Stomach smooth muscle (tissue), 2 donors: ENCODE results near the gene GOLGA6L2.
"Not testable (repeated sequence)": the region's sequence is repeated elsewhere in the genome, so short reads cannot be mapped to it uniquely, and the experiment has no call there.

Source experiments
- H3K27ac ChIP-seq: one replicate; pipeline ENCODE4 v1.7.0; 2013; ENCODE audit warnings: mild to moderate bottlenecking, low read length, inconsistent platforms
- H3K27me3 ChIP-seq, 2 donors: one replicate each; pipeline ENCODE4 v1.7.0; 2013; ENCODE audit warnings: low read length in 2 of 2; ENCODE audit not compliant: insufficient read depth in 2 of 2, control insufficient read depth in 1 of 2
- H3K36me3 ChIP-seq, 2 donors: one replicate each; pipeline ENCODE4 v1.7.0; 2013; ENCODE audit warnings: low read length in 2 of 2; ENCODE audit not compliant: control insufficient read depth in 2 of 2, insufficient read depth in 2 of 2
- H3K4me1 ChIP-seq: one replicate; pipeline ENCODE4 v1.7.0; 2013; ENCODE audit warnings: low read length; ENCODE audit not compliant: control insufficient read depth, insufficient read depth
- H3K4me3 ChIP-seq, 2 donors: one replicate each; pipeline ENCODE4 v1.7.0; 2013; ENCODE audit warnings: low read length in 2 of 2
- H3K9ac ChIP-seq, 2 donors: one replicate each; pipeline ENCODE4 v1.7.0; 2013; ENCODE audit warnings: low read length in 2 of 2, mild to moderate bottlenecking in 1 of 2
- H3K9me3 ChIP-seq, 2 donors: one replicate each; pipeline ENCODE4 v1.7.0; 2013; ENCODE audit warnings: low read length in 2 of 2; ENCODE audit not compliant: control insufficient read depth in 2 of 2
- donor health status: healthy.
- donor health status: Pancreatic carcinoma.

Gene GOLGA6L2

DNA sequence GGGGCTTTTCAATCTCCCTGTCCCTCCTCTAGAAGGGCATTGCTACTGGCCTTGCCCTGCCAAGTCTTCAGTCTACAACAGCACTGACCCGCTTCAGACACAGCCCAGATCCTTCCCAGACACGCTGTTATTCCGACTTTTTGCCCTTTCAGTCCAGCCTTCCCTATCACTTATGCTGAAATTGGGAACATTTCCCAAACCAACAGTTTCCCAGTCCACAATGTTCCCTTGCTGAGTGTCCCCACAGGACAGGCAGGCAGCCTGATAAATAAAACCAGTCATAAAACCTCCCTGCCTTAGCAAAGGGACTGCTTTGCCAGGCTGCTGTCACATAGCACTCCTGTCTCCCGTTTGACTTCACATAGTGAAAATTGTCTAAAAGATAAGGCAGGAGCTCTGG is 43.5 kb downstream of the GOLGA6L2 start:
- no peaks in the 10 kb centered on the region for H3K27me3 ChIP-seq
- H3K9me3 ChIP-seq, result peaks cover 0 to 8% of the 10 kb centered on the region in 2 donors
- H3K4me1 ChIP-seq, result no peaks in the 10 kb centered on the region
- H3K27ac ChIP-seq, result no peak overlapping the region
- H3K4me3 ChIP-seq, result no peak overlapping the region
- no peaks in the 10 kb centered on the region for H3K36me3 ChIP-seq
- H3K9ac ChIP-seq, result no peak overlapping the region

DNA sequence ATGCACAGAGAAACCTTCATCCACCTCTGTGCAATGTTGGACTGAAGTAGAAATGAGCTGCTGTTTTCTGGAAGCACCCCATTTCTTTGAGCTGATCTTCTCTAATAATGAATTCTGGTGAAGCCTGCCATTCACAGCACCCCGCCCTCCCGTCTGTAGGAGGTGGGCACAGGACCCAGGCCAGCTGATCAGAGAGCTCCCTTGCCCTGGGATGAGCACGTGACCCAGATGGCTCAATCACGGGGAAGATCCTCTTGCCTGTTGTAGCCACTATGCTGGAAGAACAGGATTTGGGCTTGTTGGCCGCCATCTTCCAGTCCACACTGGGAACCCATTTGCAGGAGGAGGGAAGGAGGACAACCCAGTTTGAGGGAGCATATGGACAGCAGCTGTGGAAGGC is 44.5 kb downstream of the GOLGA6L2 start:
- Histone ChIP-seq H3K9me3 (peaks cover 0 to 8% of the 10 kb centered on the region in 2 donors), H3K27me3 (no peaks in the 10 kb centered on the region), H3K36me3 (no peaks in the 10 kb centered on the region), H3K9ac (no peak overlapping the region), H3K4me3 (no peak overlapping the region), H3K4me1 (no peaks in the 10 kb centered on the region), H3K27ac (no peak overlapping the region)

DNA sequence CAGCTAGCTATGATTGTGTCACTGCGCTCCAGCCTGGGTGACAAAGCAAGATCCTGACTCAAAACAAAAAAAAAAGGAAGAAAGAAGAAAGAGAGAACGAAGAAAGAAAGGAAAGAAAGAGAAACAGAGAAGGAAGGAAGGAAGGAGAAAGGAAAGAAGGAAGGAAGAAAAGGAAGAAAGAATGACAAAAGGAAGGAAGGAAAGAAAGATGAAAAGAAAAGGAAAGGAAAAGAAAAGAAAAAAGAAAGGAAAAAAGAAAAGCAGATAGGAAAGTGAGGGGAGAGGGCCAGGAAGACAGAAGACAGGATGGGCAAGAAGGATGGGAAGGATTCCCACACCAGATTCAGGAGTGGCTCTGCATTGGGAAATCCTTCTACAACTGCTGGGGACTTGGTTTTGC is 44.9 kb downstream of the GOLGA6L2 start:
- H3K4me1 ChIP-seq, result no peaks in the 10 kb centered on the region

DNA sequence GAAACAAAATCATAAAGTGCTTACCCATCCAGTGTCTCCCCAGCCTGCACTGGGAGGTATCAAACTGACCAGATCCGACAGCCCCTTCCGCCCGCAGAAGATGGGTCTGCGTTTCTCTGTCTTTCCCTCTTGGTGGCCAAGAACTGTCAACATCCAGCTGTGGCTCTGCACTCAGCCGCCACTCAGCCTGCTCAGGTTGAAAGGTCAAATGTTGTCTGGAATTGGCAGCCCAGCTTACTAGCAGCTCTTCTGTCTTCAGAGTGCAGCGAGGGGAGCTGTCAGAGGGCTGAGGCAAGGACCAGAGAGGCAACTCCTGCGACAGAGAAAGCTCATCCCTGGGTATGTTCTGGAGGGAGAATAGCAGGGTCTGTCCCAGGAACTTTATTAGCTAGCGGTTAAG is 45.4 kb downstream of the GOLGA6L2 start:
- H3K36me3 ChIP-seq, result no peaks in the 10 kb centered on the region

More for the DNA sequence above, 44.9 kb downstream of the GOLGA6L2 start:
- no peaks in the 10 kb centered on the region for H3K27me3 ChIP-seq
- H3K4me3 ChIP-seq, result no peak overlapping the region
- H3K9me3 ChIP-seq, result peaks cover 0 to 8% of the 10 kb centered on the region in 2 donors
- H3K9ac ChIP-seq, result no peak overlapping the region
- no peak overlapping the region for H3K27ac ChIP-seq
- no peaks in the 10 kb centered on the region for H3K36me3 ChIP-seq

DNA sequence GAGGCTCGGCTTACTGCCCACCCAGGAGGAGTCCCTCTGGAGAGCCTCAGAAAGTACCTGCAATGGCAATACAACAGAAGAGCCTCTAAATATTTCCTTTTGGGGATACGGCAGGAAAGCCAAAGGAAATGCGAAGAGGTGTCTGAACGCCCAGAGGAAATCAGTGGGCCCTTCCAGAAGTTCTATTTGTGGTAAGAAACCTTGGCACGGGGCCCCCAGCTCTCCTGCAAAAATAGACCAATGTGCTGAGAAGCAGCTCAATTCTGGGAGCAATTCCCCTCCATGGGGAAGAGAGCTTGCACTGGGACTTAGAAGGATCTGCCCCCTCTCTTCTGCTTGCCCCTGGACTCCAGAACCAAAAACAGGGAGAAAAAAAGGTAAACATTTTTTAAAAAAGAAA is 47.8 kb downstream of the GOLGA6L2 start:
- not testable (repeated sequence) for H3K36me3 ChIP-seq, H3K4me3 ChIP-seq, H3K9ac ChIP-seq, H3K27ac ChIP-seq, H3K27me3 ChIP-seq, H3K4me1 ChIP-seq, H3K9me3 ChIP-seq

More for the DNA sequence above, 45.4 kb downstream of the GOLGA6L2 start:
- no peak overlapping the region for H3K27ac ChIP-seq
- H3K4me3 ChIP-seq, result no peak overlapping the region
- H3K27me3 ChIP-seq, result no peaks in the 10 kb centered on the region
- H3K4me1 ChIP-seq, result no peaks in the 10 kb centered on the region
- H3K9me3 ChIP-seq, result peaks cover 0 to 8% of the 10 kb centered on the region in 2 donors
- H3K9ac ChIP-seq, result no peak overlapping the region

DNA sequence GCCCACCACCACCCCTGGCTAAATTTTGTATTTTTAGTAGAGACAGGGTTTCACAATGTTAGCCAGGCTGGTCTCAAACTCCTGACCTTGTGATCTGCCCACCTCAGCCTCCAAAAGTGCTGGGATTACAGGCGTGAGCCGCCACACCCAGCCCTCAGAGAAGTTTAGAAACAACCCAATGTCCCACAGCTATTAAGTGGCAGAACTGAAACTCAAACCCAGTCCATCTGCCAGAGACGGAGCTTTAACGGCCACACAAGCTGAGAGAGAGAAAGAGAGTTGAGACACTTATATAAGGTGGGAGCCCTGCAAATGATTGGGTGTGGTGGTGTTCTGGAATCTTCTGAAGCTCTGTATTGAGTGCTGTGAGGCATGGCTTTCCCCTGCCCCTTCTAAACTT is 48.7 kb downstream of the GOLGA6L2 start:
- H3K27ac ChIP-seq, H3K9me3 ChIP-seq, H3K27me3 ChIP-seq, H3K36me3 ChIP-seq, H3K9ac ChIP-seq, H3K4me3 ChIP-seq, H3K4me1 ChIP-seq: not testable (repeated sequence)

DNA sequence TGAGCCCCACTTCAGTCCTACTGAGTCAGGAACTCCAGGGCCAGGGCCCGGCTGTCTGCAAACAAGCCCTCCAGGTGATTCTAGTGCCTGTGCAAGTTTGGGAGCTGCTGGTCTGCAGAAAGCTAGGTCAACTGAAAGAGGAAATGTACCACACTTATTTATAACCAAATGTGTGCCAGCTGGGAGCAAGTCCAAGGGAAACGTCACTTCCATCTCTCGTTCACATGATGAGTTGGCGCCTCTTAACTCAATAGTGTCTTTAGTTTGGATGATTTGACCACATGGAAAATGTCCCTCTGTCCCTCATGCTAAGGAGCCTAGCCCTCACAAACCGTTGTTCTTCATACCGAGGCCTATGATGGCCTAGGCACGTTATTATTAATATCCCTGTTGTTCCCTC is 49.3 kb downstream of the GOLGA6L2 start:
- Histone ChIP-seq H3K27me3 (no peaks in the 10 kb centered on the region), H3K4me1 (no peaks in the 10 kb centered on the region), H3K36me3 (no peaks in the 10 kb centered on the region), H3K9ac (no peak overlapping the region), H3K4me3 (no peak overlapping the region), H3K9me3 (peaks cover 0 to 8% of the 10 kb centered on the region in 2 donors), H3K27ac (no peak overlapping the region)

DNA sequence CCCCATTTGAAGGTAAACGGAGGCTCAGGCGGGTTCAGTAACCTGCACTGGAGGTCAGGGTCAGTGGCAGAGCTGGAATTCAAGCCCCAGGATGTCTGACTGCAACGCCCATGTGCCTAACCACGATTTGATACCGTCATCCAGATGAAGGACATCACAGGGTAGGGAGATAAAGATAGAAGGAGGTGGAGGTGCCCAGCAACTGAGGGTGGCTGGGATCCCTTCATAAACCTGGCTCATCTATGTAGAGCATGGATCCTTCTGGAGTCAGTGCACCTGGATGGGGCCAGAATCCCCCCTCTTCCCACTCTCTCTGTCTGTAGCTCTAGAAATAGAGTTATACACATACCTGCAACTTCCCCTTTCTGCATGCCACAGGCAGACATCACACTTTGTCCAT is 51.2 kb downstream of the GOLGA6L2 start:
- Histone ChIP-seq H3K9me3 (peaks cover 0 to 4% of the 10 kb centered on the region in 2 donors), H3K27ac (no peak overlapping the region), H3K9ac (no peak overlapping the region), H3K4me1 (no peaks in the 10 kb centered on the region), H3K36me3 (no peaks in the 10 kb centered on the region), H3K27me3 (no peaks in the 10 kb centered on the region), H3K4me3 (no peak overlapping the region)

DNA sequence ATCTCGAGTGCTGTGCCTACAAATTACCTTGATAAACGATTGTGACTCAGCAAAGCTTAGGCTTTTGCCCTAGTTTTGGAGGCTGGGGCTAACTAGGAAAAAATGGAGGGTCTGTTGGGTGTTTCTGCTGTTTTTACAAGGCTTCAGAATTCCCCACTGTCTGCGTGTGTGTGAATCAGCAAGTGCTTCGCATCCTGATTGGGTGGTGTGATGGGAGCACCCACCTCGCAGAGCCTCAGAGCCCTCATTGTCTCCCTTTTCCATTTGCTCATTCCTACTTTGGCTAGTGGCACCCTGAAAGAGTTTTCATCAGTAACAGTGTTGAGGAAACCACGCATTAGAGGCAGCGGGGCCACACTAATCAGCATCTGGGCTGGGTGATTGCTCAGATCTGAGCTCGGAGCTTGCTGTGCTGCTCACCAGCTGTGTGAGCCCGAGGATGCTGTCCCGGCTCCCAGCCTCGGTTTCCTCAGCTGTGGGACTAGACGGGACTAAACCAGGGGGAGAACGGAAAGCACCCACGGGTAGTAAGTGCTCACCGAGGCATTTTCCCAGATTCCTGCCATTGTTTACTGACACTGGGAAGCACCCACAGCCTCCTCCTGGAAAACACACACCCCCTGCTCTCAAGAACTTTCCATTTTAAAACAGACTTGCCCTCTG is 51.9 kb downstream of the GOLGA6L2 start:
- H3K27ac ChIP-seq, result no peak overlapping the region
- H3K4me3 ChIP-seq, result no peak overlapping the region
- H3K27me3 ChIP-seq, result no peaks in the 10 kb centered on the region
- H3K9me3 ChIP-seq, result peaks cover 0 to 4% of the 10 kb centered on the region in 2 donors
- H3K4me1 ChIP-seq, result no peaks in the 10 kb centered on the region
- no peaks in the 10 kb centered on the region for H3K36me3 ChIP-seq
- no peak overlapping the region for H3K9ac ChIP-seq
